Right atrium auricular region (tissue), 2 donors: ENCODE results near the gene RSRC2. TPM values are rescaled to one million over a fixed set of nuclear protein-coding genes. Genes with fewer than 3 reads are reported as not detected.

ENCODE experiments used
- DNase-seq: peaks from one replicate; pipeline ENCODE4 v3.0.0-alpha.2; 2019; ENCODE audit warnings: low spot score
- H3K27ac ChIP-seq, 2 donors: fragments of 200-600 bp; sonication (generic); 1 replicate in 1 of 2; 2 replicates in 1 of 2; pipeline ENCODE4 v1.5.1; 2016 to 2019
- H3K27me3 ChIP-seq, 2 donors: fragments of 200-600 bp; sonication (generic); one replicate each; pipeline versions ENCODE4 v1.5.1 to v1.6.0; 2017 to 2019
- H3K36me3 ChIP-seq: fragments of 200-600 bp; sonication (generic); one replicate; pipeline ENCODE4 v1.5.1; 2016
- H3K4me1 ChIP-seq, 2 donors: fragments of 200-600 bp; sonication (generic); one replicate each; pipeline versions ENCODE4 v1.5.1 to v1.6.0; 2017 to 2019
- H3K4me3 ChIP-seq, 2 donors: fragments of 200-600 bp; sonication (generic); 1 replicate in 1 of 2; 2 replicates in 1 of 2; pipeline ENCODE4 v1.5.1; 2017 to 2019; ENCODE audit warnings: mild to moderate bottlenecking in 1 of 2, moderate library complexity in 1 of 2
- H3K9me3 ChIP-seq, 2 donors: fragments of 200-600 bp; sonication (generic); one replicate each; pipeline ENCODE4 v1.5.1; 2019
- CTCF ChIP-seq, 2 donors: fragments of 200-600 bp; sonication (generic); IDR thresholded peaks; one replicate each; pipeline ENCODE4 v1.5.1; 2019; ENCODE audit warnings: antibody characterized with exemption in 2 of 2
- total RNA-seq, 2 donors: library from RNA; depleted of rRNA; stranded (reverse); fragments of >200 nt; gene quantifications; one replicate each; pipeline ENCODE4 v1.1.0, GENCODE V29; 2016

RSRC2 gene
- total RNA-seq, 2 donors from 2014 or later = 35.6 to 36.6 TPM

GRCh38 chr12:122460061-122460460 lies 66.7 kb downstream of the RSRC2 start:
- Histone ChIP-seq H3K4me3 (no peak overlapping the region), H3K4me1 (no peaks in the 10 kb centered on the region), H3K36me3 (no peaks in the 10 kb centered on the region), H3K9me3 (no peaks in the 10 kb centered on the region), H3K27ac (no peak overlapping the region), H3K27me3 (no peaks in the 10 kb centered on the region)
- no peak for TF ChIP-seq CTCF (IDR thresholded peaks at IDR 0.05)
- DNase-seq = no peak

- Histone ChIP-seq H3K9me3 (no peaks in the 10 kb centered on the region), H3K27me3 (no peaks in the 10 kb centered on the region), H3K4me3 (no peak overlapping the region), H3K4me1 (no peaks in the 10 kb centered on the region), H3K36me3 (no peaks in the 10 kb centered on the region), H3K27ac (no peak overlapping the region)
- no peak for TF ChIP-seq CTCF (IDR thresholded peaks at IDR 0.05)
- DNase-seq = no peak
These were observed 67.5 kb downstream of the RSRC2 start for GRCh38 chr12:122459211-122459610.

- TF ChIP-seq CTCF (IDR thresholded peaks at IDR 0.05) = no peak
- no peaks in the 10 kb centered on the region for H3K27me3 ChIP-seq
These were observed 68.4 kb downstream of the RSRC2 start for GRCh38 chr12:122458105-122459035.

GRCh38 chr12:122457627-122458026 lies 69.1 kb downstream of the RSRC2 start:
- Histone ChIP-seq H3K4me3 (no peak overlapping the region), H3K36me3 (no peaks in the 10 kb centered on the region), H3K27me3 (no peaks in the 10 kb centered on the region), H3K27ac (no peak overlapping the region), H3K4me1 (no peaks in the 10 kb centered on the region), H3K9me3 (no peaks in the 10 kb centered on the region)
- TF ChIP-seq CTCF (IDR thresholded peaks at IDR 0.05) = no peak
- DNase-seq = no peak

More at GRCh38 chr12:122458105-122459035, 68.4 kb downstream of the RSRC2 start:
- no peaks in the 10 kb centered on the region for H3K4me1 ChIP-seq
- no peak for DNase-seq
- H3K4me3 ChIP-seq = no peak overlapping the region
- no peak overlapping the region for H3K27ac ChIP-seq
- no peaks in the 10 kb centered on the region for H3K36me3 ChIP-seq
- H3K9me3 ChIP-seq = no peaks in the 10 kb centered on the region

GRCh38 chr12:122454739-122455138 lies 72.0 kb downstream of the RSRC2 start:
- no peak for TF ChIP-seq CTCF (IDR thresholded peaks at IDR 0.05)
- Histone ChIP-seq H3K36me3 (no peaks in the 10 kb centered on the region), H3K4me3 (no peak overlapping the region), H3K27me3 (no peaks in the 10 kb centered on the region), H3K9me3 (no peaks in the 10 kb centered on the region), H3K27ac (no peak overlapping the region), H3K4me1 (no peaks in the 10 kb centered on the region)
- no peak for DNase-seq
